HL-60/S4 treated with phorbol 12-myristate 13-acetate at 8.2 ng/mL for 4 days and 3 days (cell line): ENCODE data around the gene CREB3L2.
"Not testable (repeated sequence)": the region's sequence is repeated elsewhere in the genome, so short reads cannot be mapped to it uniquely, and the experiment has no call there.

ENCODE experiments used
- in situ Hi-C: fragments of 300-500 bp; cut with MboI; formaldehyde crosslinking; loops from 2 replicates; pipeline ENCODE4 v1.15.0; 2022; ENCODE audit warnings: low sequenced_read_pairs

The CREB3L2 gene

DNA sequence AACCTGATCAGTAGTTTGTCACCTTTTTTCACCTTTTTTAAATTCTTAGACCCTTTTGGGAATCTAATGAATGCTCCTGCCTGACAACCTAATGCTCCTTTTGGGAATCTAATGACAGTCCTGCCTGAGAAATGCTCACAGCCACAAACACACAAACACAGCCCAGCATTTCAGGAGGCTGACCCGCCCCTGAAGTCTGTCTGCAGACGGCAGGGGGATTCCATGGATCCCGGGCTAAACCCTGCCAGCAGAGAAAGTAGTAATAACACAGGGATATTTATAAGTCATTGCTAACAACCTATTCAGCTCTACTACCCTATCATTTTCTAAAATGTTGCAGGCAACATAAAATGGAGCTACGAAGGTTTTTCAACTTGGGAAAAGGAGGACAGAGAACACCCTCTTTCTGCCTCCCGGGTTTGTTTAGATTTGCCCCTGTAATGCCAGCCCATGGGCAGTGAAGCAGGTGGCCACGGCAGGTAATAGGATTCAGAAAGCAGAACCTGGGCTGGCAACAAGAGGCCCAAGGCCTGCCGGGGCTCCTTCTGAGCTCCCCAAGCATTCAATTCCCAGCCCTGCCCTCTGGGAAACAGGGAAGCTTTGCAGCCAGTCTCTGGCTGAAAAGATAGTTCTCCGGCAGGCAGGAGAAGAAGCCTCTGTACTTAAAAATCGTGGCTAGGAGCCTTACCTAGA lies 65.2 kb downstream of the CREB3L2 start:
- in situ Hi-C loops, result loop anchor here (10.0 kb wide), 1 partner anchor 58 kb away; no protein-coding TSS in a partner anchor

DNA sequence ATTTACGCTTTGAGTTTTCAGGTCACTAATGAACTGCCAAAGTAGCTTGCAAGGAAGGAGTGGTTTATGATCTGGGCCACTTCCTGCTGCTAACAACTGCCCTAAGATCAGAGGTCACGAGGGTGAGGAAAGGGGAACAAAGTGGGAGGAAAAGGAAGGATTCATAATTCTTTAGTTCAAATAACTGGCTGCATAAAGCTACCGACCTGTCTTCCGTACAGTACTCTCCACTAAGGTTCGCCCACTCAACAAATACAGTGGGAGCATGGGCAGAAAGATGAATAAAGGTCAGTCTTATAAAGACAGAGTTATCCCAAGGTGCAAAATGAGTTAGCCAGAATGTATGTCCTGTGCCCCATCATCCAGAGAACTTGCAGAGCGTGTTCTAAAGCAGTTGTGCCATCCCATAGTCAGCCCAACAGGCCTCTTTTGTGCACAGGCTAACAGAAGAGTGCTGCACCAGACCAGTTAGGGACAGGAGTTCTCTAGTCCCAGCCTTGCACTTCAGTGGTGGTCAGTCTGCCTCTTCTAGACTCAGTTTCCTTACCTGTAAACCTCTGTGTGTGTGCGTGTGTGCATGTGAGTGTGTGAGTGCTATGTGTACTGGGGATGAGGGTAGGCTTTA lies 65.9 kb downstream of the CREB3L2 start:
- in situ Hi-C loops, result loop anchor here (10.0 kb wide), 1 partner anchor 59 kb away; no protein-coding TSS in a partner anchor

DNA sequence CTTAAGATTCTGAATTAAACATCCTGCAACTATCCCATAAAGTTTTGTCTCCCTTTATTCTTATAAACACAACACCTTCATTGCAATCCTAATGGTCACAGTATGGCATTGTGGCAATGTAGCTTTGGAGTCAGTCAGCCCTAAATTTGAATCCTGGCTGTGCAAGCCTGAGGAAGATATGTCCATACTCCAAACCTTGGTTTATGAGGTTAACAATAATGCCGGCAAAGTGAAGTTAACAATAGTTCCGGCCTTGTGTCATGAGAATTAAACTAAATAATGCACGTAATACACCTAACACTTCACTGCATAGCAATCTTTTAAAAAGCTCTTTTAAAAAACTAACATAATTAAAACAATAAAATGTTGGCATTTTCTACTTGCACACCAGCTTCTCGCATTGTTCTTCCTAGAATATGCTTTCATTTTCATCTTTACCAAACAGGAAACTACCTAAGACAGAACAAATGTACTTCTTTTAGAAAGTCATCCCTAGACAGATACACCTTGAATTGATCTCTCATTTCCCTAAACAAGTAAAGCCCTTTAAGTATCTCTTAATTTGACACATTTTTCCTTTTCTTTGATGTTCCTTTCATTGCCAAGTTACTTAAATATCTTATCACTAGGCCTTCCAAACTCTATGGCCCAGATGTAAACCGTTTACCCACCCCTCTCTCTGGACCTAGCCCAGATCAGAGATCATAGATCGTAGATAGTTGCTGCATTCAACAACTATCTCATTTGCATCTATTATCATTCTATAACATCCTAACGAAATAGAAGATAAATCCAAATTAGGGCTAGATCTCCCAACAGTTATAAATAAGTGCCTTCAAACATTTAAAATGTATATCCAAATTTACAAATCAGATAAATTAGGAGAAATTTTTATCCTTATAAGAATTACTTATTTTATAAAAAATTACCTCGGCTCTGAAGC lies 66.7 kb downstream of the CREB3L2 start:
- in situ Hi-C loops, result loop anchor here (10.0 kb wide), 1 partner anchor 60 kb away; no protein-coding TSS in a partner anchor

DNA sequence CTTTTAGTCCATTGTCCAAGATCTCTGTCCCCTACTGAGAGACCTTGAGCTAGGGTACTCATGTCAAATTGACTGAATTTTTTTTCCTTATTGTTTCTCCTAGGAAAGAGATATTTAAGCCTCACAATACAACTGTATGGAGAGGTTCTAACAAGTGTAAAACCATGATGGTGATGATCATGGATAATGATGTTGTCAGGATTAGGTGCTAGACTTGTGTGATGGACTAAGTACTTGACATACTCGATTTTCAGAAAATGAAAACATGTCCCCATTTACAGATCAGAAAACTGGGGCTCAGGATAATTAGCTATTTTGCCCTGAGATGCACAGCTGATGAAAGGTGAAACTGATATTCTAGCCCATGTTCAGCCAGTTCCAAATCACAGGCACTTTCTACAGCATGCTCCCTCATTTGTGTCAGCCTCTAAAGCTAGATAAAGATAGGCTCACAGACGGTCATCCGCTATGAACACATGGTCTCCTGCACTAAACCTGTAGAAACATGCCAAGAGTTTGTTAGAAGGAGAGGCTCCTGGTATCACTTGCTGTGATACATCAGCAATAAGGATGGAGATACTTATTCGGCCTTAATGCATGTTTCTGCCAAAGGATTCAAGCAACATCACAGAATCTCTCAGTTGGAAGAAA lies 67.6 kb downstream of the CREB3L2 start:
- in situ Hi-C loops, result loop anchor here (10.0 kb wide), 1 partner anchor 60 kb away; no protein-coding TSS in a partner anchor

DNA sequence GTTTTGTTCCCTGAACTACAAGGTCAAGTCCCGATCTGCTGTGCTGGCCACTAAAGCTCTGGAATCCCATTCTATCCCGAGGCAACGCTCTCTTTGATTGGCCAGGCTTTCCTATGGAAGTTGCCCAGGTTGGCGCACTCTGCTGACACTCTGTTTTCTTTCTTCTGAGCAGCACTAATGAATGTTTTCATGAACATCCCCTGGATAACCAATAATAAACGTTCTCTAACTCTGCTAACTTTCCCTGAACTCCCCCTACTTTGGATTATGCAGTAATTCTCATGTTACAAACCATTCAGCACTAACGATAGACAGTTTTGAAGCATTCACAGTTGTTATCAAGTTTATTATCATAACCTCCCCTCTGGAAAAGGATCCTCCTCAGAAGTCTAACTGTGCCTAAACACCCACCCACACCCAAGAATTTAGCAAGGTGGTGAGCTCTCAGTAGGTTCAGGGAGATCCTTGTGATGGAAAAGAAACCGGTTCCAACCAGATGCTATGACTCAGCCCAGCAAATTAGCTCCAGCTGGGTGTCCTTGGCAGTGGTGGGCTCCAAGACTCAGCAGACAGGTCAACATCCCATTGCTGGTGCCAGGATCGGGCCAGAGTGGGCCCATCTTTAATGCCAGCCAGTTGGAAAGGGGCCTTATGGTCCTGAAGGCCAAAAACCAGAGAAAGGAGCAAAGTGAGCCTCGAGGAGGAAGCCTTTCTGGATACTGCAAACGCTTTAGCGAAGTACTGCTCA lies 68.4 kb downstream of the CREB3L2 start:
- in situ Hi-C loops, result loop anchor here (10.0 kb wide), 1 partner anchor 61 kb away; no protein-coding TSS in a partner anchor

DNA sequence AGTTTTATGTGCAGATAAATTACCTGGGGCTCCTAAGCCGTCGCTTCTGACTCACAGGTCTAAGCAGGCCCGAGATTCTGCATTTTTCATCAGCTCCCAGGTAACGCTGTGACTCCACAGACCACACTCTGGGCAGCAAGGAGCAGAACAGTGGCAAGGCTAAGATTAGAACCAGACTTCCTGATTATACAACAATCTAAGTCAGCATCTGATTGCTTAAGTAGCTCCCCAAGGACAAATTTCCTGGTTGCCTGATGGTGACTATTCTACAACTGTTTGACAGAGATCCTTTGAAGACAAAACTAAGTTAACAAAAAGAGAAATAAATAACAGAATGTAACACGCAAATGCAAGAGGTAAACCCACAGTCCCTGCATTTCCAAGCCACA lies 69.0 kb downstream of the CREB3L2 start:
- in situ Hi-C loops, result loop anchor here (10.0 kb wide), 1 partner anchor 62 kb away; no protein-coding TSS in a partner anchor

DNA sequence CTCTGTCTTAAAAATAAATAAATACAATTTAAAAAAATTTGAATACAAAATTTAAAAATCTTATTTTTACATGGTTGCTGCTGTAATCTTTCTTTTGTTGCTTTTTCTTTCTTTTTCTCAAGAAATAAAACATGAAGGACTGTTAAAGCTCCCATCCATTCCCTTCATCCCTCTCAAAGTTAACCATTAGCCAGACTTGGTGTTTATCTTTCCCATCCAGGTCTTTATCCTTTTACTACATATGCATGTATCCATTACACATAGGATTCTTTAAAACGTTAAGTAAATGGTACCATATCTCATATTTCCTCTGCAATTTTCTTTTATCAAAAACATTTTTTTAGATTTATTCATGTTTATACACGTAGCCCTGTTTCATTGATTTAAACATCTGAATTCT lies 70.1 kb downstream of the CREB3L2 start:
- in situ Hi-C loops, result loop anchor here (10.0 kb wide), 1 partner anchor 63 kb away; no protein-coding TSS in a partner anchor

DNA sequence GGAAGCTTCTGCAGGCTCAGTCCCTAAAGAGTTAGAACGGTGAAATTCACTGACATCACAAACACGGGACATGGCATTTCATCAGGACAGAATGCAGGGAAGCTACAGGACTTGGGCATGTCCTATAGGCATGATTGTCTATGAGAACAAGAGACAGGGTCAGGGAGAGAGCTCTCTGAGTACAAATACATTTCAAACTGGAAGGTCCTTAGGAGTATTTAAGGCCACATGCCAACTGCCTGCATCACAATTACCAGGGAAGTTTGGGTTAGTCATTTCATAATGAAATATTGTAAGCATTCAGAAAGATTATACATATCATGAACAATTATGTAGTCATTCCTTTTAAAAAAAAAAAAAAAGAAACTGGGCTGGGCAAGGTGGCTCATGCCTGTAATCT lies 71.3 kb downstream of the CREB3L2 start:
- in situ Hi-C loops, result loop anchor here (10.0 kb wide), 1 partner anchor 64 kb away; no protein-coding TSS in a partner anchor

DNA sequence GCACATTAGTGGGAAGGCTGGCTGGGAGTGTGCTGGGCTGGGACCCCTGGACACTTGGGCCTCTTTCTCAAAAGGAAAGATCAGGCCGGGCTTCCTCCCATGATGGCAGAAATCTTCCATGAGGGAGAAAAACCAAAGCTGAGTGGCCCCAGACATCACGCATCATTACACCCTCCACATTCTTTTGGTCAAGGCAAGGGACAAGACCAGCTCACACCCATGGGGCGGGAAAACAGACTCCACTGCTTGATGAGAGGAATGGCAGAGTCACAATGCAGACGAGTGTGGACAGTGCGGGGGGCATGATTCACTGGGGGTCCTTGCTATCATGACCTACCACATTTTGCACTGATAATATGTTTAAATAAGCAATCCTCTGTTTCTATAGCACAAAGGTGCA lies 73.3 kb downstream of the CREB3L2 start:
- in situ Hi-C loops, result no loop called here

DNA sequence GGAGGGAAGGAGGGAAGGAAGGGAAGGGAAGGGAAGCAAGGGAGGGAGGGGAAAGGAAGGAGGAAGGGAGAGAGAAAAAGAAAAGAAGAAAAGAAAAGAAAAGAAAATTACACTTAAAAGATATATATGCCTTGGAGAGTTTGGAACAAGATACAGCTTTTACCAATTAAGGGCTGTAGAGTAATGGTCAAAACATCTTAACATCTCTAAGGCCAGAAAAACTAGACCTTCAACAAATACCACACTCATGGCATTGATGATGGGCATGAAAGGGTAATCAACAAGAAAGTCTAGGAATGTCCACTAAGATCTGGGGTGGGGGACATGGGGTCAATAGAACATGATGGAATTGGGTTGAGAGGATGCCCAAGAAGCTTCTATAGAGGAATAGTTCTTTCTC lies 74.5 kb downstream of the CREB3L2 start:
- in situ Hi-C loops, result no loop called here

DNA sequence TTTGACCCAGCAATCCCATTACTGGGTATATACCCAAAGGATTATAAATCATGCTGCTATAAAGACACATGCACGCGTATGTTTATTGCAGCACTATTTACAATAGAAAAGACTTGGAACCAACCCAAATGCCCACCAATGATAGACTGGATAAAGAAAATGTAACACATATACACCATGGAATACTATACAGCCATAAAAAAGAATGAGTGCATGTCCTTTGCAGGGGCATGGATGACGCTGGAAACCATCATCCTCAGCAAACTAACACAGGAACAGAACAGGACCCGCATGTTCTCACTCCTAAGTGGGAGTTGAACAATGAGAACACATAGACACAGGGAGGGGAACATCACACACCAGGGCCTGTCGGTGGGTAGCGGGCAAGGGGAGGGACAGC lies 75.7 kb downstream of the CREB3L2 start:
- in situ Hi-C loops, result not testable (repeated sequence)

DNA sequence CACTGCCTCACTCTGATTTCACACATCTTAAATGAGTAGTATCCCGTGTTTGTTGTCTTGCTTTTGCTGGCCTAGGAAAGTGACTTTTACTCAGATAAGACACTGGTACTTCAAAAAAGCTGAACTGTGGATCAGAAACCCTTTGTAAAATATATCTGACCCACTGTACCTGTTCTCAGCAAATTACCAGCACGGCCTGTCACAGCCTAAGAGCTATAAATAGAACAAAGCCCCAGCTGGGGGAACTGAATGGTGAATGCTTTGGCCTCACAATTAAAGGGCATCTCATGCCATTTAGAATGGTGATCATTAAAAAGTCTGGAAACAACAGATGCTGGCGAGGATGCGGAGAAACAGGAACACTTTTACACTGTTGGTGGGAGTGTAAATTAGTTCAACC lies 76.1 kb downstream of the CREB3L2 start:
- in situ Hi-C loops, result no loop called here

DNA sequence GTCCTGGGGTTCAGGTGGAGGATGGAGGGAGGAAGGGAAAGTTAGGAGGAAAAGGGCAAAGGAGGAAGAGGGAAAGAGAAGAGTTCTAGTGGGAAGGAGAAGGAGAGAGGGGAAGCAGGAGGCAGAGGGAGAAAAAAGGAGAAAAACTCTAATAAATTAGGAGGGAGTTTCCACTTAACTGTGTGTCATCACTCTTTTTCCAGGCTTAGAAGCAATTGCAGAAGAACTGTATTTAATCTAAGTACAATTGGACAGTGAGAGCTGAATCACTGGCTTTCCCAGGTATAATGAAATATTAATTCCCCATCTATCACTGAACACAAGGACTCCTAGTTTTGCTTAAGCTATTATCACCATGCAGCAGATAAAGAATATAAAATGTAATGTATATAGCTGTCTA lies 76.8 kb downstream of the CREB3L2 start:
- in situ Hi-C loops, result no loop called here

DNA sequence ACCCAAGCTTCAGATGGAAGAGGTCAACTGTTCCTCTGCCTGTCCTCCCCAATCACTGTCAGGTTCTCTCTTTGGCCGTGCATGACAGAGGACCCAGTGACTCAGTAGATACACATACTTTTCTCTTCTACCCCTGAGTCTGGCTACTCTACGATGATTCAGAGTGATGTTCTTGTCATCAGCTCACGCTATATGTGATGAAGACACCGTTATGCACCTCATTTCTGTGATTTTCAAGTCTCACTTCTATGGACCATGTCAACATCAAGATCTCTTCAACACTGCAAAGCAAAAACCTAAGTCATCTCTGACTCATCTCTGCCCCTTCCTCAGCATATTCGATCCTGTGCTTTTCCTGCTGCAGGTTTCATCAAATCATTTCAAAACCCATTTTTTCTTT lies 78.5 kb downstream of the CREB3L2 start:
- in situ Hi-C loops, result loop anchor here (25.0 kb wide), 1 partner anchor 814 kb away; no protein-coding TSS in a partner anchor

DNA sequence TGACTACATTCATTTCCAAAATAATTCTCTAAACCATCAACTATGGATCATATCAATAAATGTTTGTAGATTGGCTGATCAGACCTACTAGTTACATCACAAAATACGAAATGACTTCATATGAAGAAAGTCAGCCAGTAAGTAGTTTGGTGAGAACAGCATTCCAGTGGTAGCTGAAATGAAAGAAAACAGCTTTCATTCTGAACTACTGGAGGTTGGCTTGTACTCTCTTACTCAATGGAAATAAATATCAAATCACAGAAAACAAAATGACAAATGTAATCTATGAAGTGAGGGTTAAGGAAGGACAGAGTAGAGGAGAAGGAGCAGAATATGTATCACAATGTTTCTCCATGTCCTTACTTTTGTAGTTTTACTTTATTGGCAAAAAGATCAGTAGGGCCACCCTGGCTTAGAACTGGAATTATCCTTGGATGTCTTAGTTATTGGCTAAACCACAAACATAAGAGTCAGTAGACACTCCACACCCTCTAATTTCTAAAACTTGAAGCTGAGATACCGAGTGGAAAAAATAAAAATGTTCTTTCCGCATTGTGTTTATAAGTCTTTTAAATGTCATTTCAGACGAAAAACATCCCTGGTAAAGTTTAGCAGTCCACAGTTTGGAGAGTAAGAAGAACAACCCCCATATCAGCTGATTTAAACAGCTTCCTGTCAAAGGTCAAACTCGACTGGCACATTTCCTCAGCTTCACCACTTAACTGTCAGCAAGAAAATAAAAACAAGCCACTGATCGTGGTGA lies 81.1 kb downstream of the CREB3L2 start:
- in situ Hi-C loops, result loop anchor here (25.0 kb wide), 1 partner anchor 816 kb away; no protein-coding TSS in a partner anchor

DNA sequence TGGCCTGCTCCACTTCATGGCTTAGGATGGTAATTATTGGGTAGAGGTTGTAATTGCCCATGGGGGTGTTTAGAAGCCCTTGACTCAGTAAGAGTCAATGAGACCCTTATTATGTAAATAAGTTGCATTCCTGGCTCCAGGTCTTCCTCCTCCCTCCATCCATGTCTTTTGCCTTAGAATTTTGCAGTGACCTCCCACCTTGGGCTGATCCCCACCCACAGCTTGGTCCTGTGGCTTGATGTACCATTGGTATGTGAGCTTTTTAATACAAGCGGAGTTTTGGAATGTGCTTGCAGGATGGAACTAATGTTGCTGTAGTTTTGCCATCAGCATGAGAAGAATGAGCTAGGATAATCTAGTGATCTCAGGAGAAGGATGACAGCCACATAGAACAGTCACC lies 81.9 kb downstream of the CREB3L2 start:
- in situ Hi-C loops, result loop anchor here (25.0 kb wide), 1 partner anchor 817 kb away; no protein-coding TSS in a partner anchor

DNA sequence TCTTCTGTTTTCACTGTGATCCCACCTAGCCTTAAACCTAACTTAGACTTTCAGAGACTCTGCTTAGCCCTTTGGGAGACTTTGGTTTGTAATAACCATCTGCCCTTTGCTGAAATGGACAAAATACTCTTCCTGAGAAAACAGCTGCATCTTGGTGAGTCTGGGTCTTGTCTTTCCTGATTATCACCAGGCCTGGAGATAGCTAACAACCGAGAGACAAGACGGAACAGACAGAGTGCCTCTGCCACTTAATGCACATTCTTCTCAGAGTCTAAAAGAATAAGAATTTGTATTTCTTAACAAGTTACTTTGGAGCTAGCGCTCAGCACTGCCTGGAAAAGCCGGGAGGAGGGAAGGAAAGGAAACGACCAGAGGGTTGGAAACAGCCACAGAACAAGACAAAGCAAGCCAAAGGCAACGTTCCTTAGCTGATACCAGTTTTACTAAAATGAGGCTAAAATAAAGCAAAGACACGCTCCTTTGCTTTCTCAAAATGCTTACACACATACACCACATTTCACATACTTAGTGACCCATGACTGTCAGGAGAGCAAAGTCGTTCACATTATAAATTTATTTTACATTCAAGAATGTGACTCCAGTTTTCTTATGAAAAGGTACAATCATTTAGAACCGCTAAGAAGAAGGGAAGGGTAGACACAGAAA lies 84.8 kb downstream of the CREB3L2 start:
- in situ Hi-C loops, result loop anchor here (25.0 kb wide), 1 partner anchor 820 kb away; no protein-coding TSS in a partner anchor

DNA sequence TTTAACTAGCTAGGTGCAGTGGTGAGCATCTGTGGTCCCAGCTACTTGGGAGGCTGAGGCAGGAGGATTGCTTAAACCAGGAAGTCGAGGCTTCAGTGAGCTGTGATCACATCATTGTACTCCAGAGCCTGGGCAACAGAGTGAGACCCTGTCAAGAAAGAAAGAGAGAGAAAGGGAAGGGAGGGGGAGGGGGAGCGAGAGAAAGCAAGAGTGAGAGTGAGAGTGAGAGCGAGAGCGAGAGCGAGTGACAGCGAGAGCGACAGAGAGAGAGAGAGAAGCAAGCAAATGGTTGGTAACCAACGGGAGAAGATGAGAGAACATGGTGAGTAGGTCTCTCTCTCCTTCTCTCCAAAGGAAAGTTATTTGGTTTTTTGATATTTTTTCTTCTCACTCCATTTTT lies 85.3 kb downstream of the CREB3L2 start:
- in situ Hi-C loops, result loop anchor here (25.0 kb wide), 1 partner anchor 821 kb away; no protein-coding TSS in a partner anchor
